ENCODE results near the gene SMYD3.

DNA sequence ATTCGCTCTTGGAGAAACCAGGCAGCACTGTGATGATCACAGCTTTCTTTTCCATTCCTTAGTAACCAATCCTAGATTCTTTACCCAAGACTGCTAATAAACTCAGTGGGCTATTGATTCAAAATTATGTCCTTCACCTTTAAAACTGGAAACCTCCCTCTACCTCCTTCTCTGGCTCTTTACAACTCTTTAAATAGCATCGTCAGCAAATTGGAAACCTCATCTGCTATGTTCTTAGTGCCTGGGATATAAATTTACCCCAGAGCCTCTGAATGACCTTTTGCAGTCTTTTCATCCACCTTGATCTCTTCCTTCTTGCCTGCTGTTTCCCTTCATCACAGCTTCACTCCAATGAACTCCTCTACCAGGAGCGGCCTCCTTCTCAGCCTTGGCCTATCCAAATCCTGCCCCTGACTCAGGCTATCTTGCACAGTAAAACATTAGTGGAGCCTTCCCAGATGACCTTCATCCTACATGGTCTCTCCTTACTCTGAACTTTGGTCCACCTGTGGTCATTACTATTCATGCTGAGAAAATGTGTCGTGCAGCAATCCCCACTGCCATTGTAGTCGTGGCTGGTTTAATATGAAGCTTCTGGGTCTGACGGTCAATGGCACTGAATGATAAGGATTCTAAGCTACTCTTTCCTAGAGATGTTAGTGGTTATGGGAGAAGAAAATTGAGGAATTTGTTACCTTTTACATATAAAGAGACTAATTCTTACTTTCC is 644.1 kb downstream of the SMYD3 start:
- no peak for TF ChIP-seq CTCF (IDR thresholded peaks at IDR 0.05)
- no peak for TF ChIP-seq POLR2AphosphoS5 (IDR thresholded peaks at IDR 0.05; ENCODE audit: low read depth, low read length)
- no peak for TF ChIP-seq SIN3A (IDR thresholded peaks at IDR 0.05; ENCODE audit: borderline replicate concordance, insufficient read depth, low read depth, low read length)
- no peak for TF ChIP-seq TCF7L2 (IDR thresholded peaks at IDR 0.05; ENCODE audit: low read depth, low read length)

Measured in Panc1 (cell line).